ENCODE results near the gene C6orf120. TPM values are rescaled to one million over a fixed set of nuclear protein-coding genes. Genes with fewer than 3 reads are reported as not detected.
A peak's percentile ranks its signal among the peaks of the same experiment; 100 is the strongest.

The C6orf120 gene
- total and polyA plus RNA-seq, 2 of the 13 experiments (the other 11 are each of a cell fraction or from before 2014, with no cell fraction given) = 21.7 to 29.9 TPM

DNA sequence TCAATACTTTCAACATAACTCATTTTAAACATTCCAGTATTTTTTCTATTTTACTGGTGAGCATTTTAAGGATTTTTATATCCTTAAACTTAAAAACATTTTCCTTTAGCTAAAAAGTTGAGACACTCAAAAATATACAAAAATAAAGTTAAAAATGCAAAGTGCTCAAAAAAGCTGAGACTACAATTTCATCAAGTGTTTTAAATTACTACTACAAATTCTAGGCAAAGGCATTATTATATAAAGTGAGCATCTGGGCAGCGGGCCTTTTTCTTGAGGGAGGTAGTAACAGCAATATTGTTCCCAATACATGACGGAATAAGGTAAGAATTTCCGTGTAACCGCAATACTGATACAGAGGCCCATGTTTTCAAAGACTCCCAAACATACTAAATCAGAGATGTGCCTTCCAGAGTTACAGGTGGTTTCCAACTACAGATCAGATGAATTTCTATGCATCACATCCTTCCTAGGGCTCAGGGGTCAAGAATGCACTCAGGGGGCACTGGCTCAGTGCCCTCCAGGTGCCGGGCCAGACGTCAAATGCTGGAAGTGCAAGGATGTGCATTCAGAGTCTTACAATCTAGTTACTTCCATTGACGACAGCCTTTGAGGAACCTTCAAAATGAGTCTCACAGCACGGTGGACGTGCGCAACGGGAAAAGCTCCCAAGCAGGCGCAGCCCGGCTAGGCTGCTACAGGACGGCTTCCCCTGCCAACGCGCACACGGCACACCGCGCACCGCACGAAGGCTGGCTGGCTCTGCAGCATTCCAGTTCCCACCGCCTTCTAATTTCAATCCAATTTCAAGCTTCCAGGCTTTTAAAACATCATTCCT is 20.7 kb downstream of the C6orf120 start (continued):
- no peak for TF ChIP-seq SOX13 (IDR thresholded peaks at IDR 0.05)
- no peak for TF ChIP-seq SOX13 (CRISPR knock-in tag; conservative IDR thresholded peaks at IDR 0.05 in 1 of 2, IDR thresholded peaks at IDR 0.05 in 1 of 2)
- peak; percentile 65; the same call in 1 of the 2 replicates for TF ChIP-seq CBFB (CRISPR knock-in tag; IDR thresholded peaks at IDR 0.05)
- TF ChIP-seq YY1 (IDR thresholded peaks at IDR 0.05; ENCODE audit: insufficient read depth, insufficient replicate concordance, low read depth, low read length) = no peak
- TF ChIP-seq, protein P1, sequence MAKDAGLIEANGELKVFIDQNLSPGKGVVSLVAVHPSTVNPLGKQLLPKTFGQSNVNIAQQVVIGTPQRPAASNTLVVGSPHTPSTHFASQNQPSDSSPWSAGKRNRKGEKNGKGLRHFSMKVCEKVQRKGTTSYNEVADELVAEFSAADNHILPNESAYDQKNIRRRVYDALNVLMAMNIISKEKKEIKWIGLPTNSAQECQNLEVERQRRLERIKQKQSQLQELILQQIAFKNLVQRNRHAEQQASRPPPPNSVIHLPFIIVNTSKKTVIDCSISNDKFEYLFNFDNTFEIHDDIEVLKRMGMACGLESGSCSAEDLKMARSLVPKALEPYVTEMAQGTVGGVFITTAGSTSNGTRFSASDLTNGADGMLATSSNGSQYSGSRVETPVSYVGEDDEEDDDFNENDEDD (CRISPR knock-in tag; IDR thresholded peaks at IDR 0.05; ENCODE audit: borderline replicate concordance) = no peak
- TF ChIP-seq, protein P2, sequence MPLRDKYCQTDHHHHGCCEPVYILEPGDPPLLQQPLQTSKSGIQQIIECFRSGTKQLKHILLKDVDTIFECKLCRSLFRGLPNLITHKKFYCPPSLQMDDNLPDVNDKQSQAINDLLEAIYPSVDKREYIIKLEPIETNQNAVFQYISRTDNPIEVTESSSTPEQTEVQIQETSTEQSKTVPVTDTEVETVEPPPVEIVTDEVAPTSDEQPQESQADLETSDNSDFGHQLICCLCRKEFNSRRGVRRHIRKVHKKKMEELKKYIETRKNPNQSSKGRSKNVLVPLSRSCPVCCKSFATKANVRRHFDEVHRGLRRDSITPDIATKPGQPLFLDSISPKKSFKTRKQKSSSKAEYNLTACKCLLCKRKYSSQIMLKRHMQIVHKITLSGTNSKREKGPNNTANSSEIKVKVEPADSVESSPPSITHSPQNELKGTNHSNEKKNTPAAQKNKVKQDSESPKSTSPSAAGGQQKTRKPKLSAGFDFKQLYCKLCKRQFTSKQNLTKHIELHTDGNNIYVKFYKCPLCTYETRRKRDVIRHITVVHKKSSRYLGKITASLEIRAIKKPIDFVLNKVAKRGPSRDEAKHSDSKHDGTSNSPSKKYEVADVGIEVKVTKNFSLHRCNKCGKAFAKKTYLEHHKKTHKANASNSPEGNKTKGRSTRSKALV (CRISPR knock-in tag; IDR thresholded peaks at IDR 0.05) = peak; percentile 97; the same call in 1 of the 2 replicates
- no peak for TF ChIP-seq ZSCAN29 (CRISPR knock-in tag; conservative IDR thresholded peaks at IDR 0.05)
- no peak for TF ChIP-seq FIP1L1 (IDR thresholded peaks at IDR 0.05; ENCODE audit: borderline replicate concordance, insufficient read depth, low read depth, low read length)
- TF ChIP-seq ZNF577 (CRISPR knock-in tag; IDR thresholded peaks at IDR 0.05; ENCODE audit: borderline replicate concordance, low read depth) = no peak
- TF ChIP-seq ZZZ3 (CRISPR knock-in tag; IDR thresholded peaks at IDR 0.05; ENCODE audit: borderline replicate concordance) = no peak
- TF ChIP-seq NFATC3 (CRISPR knock-in tag; IDR thresholded peaks at IDR 0.05) = no peak
- TF ChIP-seq, protein P3, sequence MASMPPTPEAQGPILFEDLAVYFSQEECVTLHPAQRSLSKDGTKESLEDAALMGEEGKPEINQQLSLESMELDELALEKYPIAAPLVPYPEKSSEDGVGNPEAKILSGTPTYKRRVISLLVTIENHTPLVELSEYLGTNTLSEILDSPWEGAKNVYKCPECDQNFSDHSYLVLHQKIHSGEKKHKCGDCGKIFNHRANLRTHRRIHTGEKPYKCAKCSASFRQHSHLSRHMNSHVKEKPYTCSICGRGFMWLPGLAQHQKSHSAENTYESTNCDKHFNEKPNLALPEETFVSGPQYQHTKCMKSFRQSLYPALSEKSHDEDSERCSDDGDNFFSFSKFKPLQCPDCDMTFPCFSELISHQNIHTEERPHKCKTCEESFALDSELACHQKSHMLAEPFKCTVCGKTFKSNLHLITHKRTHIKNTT (CRISPR knock-in tag; IDR thresholded peaks at IDR 0.05) = no peak
- TF ChIP-seq ZNF44 (CRISPR knock-in tag; IDR thresholded peaks at IDR 0.05) = no peak
- no peak for TF ChIP-seq ARNTL (CRISPR knock-in tag; IDR thresholded peaks at IDR 0.05)
- no peak for TF ChIP-seq MEIS2 (CRISPR knock-in tag; IDR thresholded peaks at IDR 0.05)
- TF ChIP-seq, protein P4, sequence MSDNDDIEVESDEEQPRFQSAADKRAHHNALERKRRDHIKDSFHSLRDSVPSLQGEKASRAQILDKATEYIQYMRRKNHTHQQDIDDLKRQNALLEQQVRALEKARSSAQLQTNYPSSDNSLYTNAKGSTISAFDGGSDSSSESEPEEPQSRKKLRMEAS (IDR thresholded peaks at IDR 0.05) = peak; percentile 40; the same call in 1 of the 2 replicates
- TF ChIP-seq GABPA (IDR thresholded peaks at IDR 0.05; ENCODE audit: low read depth, low read length) = no peak
- no peak for TF ChIP-seq GABPA (CRISPR knock-in tag; IDR thresholded peaks at IDR 0.05; ENCODE audit: low read depth)
- TF ChIP-seq NKX3-1 (CRISPR knock-in tag; IDR thresholded peaks at IDR 0.05) = 0 out of 2 replicates have a peak, but pooled peaks have one; percentile 9
- TF ChIP-seq, protein P5, sequence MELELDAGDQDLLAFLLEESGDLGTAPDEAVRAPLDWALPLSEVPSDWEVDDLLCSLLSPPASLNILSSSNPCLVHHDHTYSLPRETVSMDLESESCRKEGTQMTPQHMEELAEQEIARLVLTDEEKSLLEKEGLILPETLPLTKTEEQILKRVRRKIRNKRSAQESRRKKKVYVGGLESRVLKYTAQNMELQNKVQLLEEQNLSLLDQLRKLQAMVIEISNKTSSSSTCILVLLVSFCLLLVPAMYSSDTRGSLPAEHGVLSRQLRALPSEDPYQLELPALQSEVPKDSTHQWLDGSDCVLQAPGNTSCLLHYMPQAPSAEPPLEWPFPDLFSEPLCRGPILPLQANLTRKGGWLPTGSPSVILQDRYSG (CRISPR knock-in tag; IDR thresholded peaks at IDR 0.05) = no peak
- no peak for TF ChIP-seq ZNF24 (IDR thresholded peaks at IDR 0.05)
- TF ChIP-seq, protein P6, sequence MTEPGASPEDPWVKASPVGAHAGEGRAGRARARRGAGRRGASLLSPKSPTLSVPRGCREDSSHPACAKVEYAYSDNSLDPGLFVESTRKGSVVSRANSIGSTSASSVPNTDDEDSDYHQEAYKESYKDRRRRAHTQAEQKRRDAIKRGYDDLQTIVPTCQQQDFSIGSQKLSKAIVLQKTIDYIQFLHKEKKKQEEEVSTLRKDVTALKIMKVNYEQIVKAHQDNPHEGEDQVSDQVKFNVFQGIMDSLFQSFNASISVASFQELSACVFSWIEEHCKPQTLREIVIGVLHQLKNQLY (CRISPR knock-in tag; IDR thresholded peaks at IDR 0.05) = no peak
- no peak for TF ChIP-seq ZNF737 (CRISPR knock-in tag; IDR thresholded peaks at IDR 0.05; ENCODE audit: borderline replicate concordance)
- no peak for TF ChIP-seq HOXA3 (CRISPR knock-in tag; IDR thresholded peaks at IDR 0.05)
